ENCODE measurements around the gene ARHGAP26.

ARHGAP26 gene

DNA sequence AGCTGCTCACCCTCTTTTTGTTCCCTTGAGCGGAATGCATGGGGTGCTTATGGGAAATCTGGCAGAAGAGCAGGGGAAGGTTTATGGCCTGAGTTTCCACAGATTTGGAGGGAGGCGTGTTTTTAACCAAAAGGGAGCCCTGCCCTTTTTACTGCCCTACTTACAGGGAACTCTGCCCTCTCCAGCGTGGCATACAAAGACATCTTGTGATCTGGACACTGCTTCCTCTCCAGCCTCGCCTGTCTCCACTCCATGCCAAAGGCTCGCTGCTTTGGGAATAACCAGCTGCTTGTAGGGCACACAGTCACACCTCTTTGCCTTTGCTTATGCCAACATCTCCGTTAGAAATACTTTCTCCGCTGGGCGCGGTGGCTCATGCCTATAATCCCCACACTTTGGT, 314.2 kb downstream of the ARHGAP26 start:
- no peak overlapping the region for H3K9ac ChIP-seq (ENCODE audit: low read length)
- no peak for DNase-seq
- no peak overlapping the region for H3K27ac ChIP-seq (ENCODE audit: low read length, poor library complexity, severe bottlenecking)
- no peak overlapping the region for H3K4ac ChIP-seq (ENCODE audit: low read depth in 1 of 2, low read length in 2 of 2)
- no peaks in the 10 kb centered on the region for H3K36me3 ChIP-seq (ENCODE audit: control insufficient read depth in 1 of 2, insufficient read depth in 2 of 2, low read depth in 1 of 2, low read length in 2 of 2)
- no peak overlapping the region for H4K91ac ChIP-seq (ENCODE audit: low read length)
- no peak overlapping the region for H3K18ac ChIP-seq (ENCODE audit: low read depth in 1 of 2, low read length in 2 of 2)
- H2BK5ac ChIP-seq (ENCODE audit: low read depth, low read length, poor library complexity, severe bottlenecking) = no peak overlapping the region
- H3K79me1 ChIP-seq (replicated peaks; ENCODE audit: low read length, poor library complexity, severe bottlenecking) = peaks cover 2% of the 10 kb centered on the region
- H2AK5ac ChIP-seq (ENCODE audit: low read length, severe bottlenecking) = no peak overlapping the region
- H3K14ac ChIP-seq (ENCODE audit: low read length in 2 of 2) = no peak overlapping the region
- no peak overlapping the region for H3K4me2 ChIP-seq (ENCODE audit: low read length, poor library complexity, severe bottlenecking)
- H3K23ac ChIP-seq (ENCODE audit: low read length in 2 of 2) = no peak overlapping the region
- H2BK15ac ChIP-seq (ENCODE audit: low read depth, poor library complexity, severe bottlenecking) = no peak overlapping the region
- peaks cover 4% of the 10 kb centered on the region for H3K4me1 ChIP-seq (ENCODE audit: control insufficient read depth, insufficient read depth, low read depth, low read length)
- H2AFZ ChIP-seq (ENCODE audit: low read depth, low read length) = no peak overlapping the region
- H2BK120ac ChIP-seq (ENCODE audit: low read depth, low read length) = no peak overlapping the region
- no peak overlapping the region for H2BK12ac ChIP-seq (ENCODE audit: low read length in 2 of 2)
- no peaks in the 10 kb centered on the region for H3K9me3 ChIP-seq (ENCODE audit: control insufficient read depth, low read length)
- H3K27me3 ChIP-seq (ENCODE audit: control insufficient read depth in 1 of 2, insufficient read depth in 1 of 2, low read length in 2 of 2) = no peaks in the 10 kb centered on the region
- no peak overlapping the region for H3K4me3 ChIP-seq (ENCODE audit: insufficient read depth in 1 of 2, low read depth in 1 of 2, low read length in 2 of 2)
- H4K8ac ChIP-seq (ENCODE audit: low read length) = no peak overlapping the region
- WGBS = 91% methylated on average over 9 of the region's 9 CpGs

DNA sequence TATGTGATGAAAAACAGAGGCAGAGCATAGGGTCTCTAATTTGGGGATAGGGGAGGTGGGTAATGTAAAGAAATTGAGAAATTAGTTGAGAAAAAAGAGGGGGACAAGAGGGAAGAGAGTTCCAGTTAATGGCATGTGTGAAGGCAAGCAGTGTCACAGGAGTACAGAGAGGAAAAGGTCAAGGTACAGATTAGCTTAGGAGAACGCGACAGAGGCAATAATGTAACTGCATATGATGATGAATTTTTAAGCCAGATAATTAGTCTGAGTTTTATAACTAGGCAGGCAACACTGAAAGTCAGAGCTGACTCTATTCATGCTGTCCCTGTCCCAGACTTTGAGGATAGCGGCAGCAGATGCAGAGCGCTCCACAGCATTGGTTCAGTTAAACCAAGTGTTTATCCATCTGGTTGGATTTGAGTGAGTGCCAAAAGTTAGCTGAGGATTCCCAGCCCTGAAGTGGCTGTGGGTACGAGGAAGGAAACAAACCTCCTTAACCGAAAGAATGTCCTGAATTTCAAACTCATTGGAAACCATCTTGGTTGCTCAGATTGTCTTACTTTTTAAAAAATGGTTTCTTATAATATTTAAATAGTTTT, 315.2 kb downstream of the ARHGAP26 start:
- Histone ChIP-seq H3K4me1 (ENCODE audit: control insufficient read depth, insufficient read depth, low read depth, low read length) (peaks cover 4% of the 10 kb centered on the region), H3K14ac (ENCODE audit: low read length in 2 of 2) (no peak overlapping the region), H2BK12ac (ENCODE audit: low read length in 2 of 2) (no peak overlapping the region), H3K4me2 (ENCODE audit: low read length, poor library complexity, severe bottlenecking) (no peak overlapping the region), H4K8ac (ENCODE audit: low read length) (no peak overlapping the region), H2BK120ac (ENCODE audit: low read depth, low read length) (no peak overlapping the region), H3K4ac (ENCODE audit: low read depth in 1 of 2, low read length in 2 of 2) (no peak overlapping the region), H3K9me3 (ENCODE audit: control insufficient read depth, low read length) (no peaks in the 10 kb centered on the region), H3K27me3 (ENCODE audit: control insufficient read depth in 1 of 2, insufficient read depth in 1 of 2, low read length in 2 of 2) (no peaks in the 10 kb centered on the region), H3K79me1 (replicated peaks; ENCODE audit: low read length, poor library complexity, severe bottlenecking) (peaks cover under 1% of the 10 kb centered on the region), H2BK15ac (ENCODE audit: low read depth, poor library complexity, severe bottlenecking) (no peak overlapping the region), H2AK5ac (ENCODE audit: low read length, severe bottlenecking) (no peak overlapping the region), H3K9ac (ENCODE audit: low read length) (no peak overlapping the region), H3K4me3 (ENCODE audit: insufficient read depth in 1 of 2, low read depth in 1 of 2, low read length in 2 of 2) (no peak overlapping the region), H3K36me3 (ENCODE audit: control insufficient read depth in 1 of 2, insufficient read depth in 2 of 2, low read depth in 1 of 2, low read length in 2 of 2) (no peaks in the 10 kb centered on the region), H2BK5ac (ENCODE audit: low read depth, low read length, poor library complexity, severe bottlenecking) (no peak overlapping the region), H3K27ac (ENCODE audit: low read length, poor library complexity, severe bottlenecking) (no peak overlapping the region), H2AFZ (ENCODE audit: low read depth, low read length) (no peak overlapping the region), H4K91ac (ENCODE audit: low read length) (no peak overlapping the region), H3K23ac (ENCODE audit: low read length in 2 of 2) (no peak overlapping the region), H3K18ac (ENCODE audit: low read depth in 1 of 2, low read length in 2 of 2) (no peak overlapping the region)
- no peak for DNase-seq
- WGBS = 80% methylated on average over 5 of the region's 6 CpGs

DNA sequence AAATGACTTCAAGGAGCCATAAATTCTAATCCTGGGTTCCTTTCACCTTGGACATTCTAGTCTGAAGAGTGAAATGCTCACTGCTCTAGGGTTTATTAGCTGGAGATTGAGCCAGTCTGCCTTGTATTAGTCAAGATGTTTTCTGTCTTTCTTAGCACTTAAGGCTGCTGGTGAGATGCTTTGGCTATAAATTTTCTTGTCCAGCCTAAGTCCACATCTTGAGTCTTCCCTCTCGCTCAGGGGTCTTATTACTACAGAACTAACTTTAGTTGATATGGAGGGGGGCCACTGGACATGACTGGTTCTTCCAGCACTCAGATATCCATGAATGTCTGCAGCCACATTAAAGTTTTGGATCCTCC, 316.4 kb downstream of the ARHGAP26 start:
- no peak for DNase-seq
- no peak overlapping the region for H2AK5ac ChIP-seq (ENCODE audit: low read length, severe bottlenecking)
- H3K9me3 ChIP-seq (ENCODE audit: control insufficient read depth, low read length) = no peaks in the 10 kb centered on the region
- no peaks in the 10 kb centered on the region for H3K36me3 ChIP-seq (ENCODE audit: control insufficient read depth in 1 of 2, insufficient read depth in 2 of 2, low read depth in 1 of 2, low read length in 2 of 2)
- no peaks in the 10 kb centered on the region for H3K27me3 ChIP-seq (ENCODE audit: control insufficient read depth in 1 of 2, insufficient read depth in 1 of 2, low read length in 2 of 2)
- H3K27ac ChIP-seq (ENCODE audit: low read length, poor library complexity, severe bottlenecking) = peak overlapping the region; percentile 15
- WGBS = 29% methylated on average over 1 of the region's 1 CpG
- no peak overlapping the region for H2BK120ac ChIP-seq (ENCODE audit: low read depth, low read length)
- no peak overlapping the region for H2AFZ ChIP-seq (ENCODE audit: low read depth, low read length)
- H2BK5ac ChIP-seq (ENCODE audit: low read depth, low read length, poor library complexity, severe bottlenecking) = no peak overlapping the region
- H3K23ac ChIP-seq (ENCODE audit: low read length in 2 of 2) = no peak overlapping the region
- no peak overlapping the region for H3K18ac ChIP-seq (ENCODE audit: low read depth in 1 of 2, low read length in 2 of 2)
- no peak overlapping the region for H3K4me2 ChIP-seq (ENCODE audit: low read length, poor library complexity, severe bottlenecking)
- no peak overlapping the region for H3K9ac ChIP-seq (ENCODE audit: low read length)
- H3K4me3 ChIP-seq (ENCODE audit: insufficient read depth in 1 of 2, low read depth in 1 of 2, low read length in 2 of 2) = no peak overlapping the region
- no peak overlapping the region for H3K14ac ChIP-seq (ENCODE audit: low read length in 2 of 2)
- no peak overlapping the region for H4K91ac ChIP-seq (ENCODE audit: low read length)
- peaks cover 4% of the 10 kb centered on the region for H3K4me1 ChIP-seq (ENCODE audit: control insufficient read depth, insufficient read depth, low read depth, low read length)
- peak overlapping the region in 1 of 2 experiments; percentile 6 for H2BK12ac ChIP-seq (ENCODE audit: low read length in 2 of 2)
- H4K8ac ChIP-seq (ENCODE audit: low read length) = no peak overlapping the region
- peak overlapping the region in 1 of 2 experiments; percentile 40 for H3K4ac ChIP-seq (ENCODE audit: low read depth in 1 of 2, low read length in 2 of 2)
- no peak overlapping the region for H2BK15ac ChIP-seq (ENCODE audit: low read depth, poor library complexity, severe bottlenecking)
- H3K79me1 ChIP-seq (replicated peaks; ENCODE audit: low read length, poor library complexity, severe bottlenecking) = no peaks in the 10 kb centered on the region

DNA sequence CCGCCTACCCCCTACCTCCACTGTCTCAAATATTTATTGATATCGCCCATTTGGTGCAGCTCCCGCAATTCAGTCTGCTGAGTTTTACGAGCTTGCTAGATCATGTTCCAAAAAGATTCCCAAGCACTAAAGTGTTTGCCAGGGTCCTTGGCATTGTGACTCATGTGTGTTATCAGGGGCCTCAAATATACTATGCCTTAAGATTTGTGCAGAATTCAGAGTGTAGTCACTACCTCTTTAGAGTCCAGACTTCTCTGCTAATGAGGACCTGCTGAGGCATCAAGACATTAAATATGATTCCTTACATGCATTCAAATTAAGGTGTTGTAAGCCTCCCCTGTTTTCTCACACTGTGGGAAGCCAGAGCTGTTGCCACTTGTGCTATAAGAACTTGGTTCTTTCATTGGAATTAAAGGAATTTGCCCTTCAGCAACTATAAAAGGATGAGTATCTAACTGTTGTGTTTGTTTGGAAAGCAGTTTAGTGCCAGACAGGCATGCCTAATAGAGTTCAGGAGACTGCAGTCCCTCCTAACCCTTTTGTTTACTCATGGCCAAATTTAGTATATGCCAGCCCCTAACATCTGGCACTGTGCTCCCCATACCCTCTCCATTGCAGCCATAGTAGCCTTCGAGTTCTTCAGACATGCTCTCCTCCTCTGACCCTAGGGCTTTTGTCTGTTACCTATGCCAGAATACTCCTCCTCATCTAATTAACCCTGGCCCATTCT, 316.9 kb downstream of the ARHGAP26 start:
- Histone ChIP-seq H3K9me3 (ENCODE audit: control insufficient read depth, low read length) (no peaks in the 10 kb centered on the region), H2AFZ (ENCODE audit: low read depth, low read length) (no peak overlapping the region), H3K4me1 (ENCODE audit: control insufficient read depth, insufficient read depth, low read depth, low read length) (peaks cover 4% of the 10 kb centered on the region), H2BK120ac (ENCODE audit: low read depth, low read length) (no peak overlapping the region), H2AK5ac (ENCODE audit: low read length, severe bottlenecking) (no peak overlapping the region), H4K91ac (ENCODE audit: low read length) (no peak overlapping the region), H3K9ac (ENCODE audit: low read length) (no peak overlapping the region), H4K8ac (ENCODE audit: low read length) (no peak overlapping the region), H2BK15ac (ENCODE audit: low read depth, poor library complexity, severe bottlenecking) (no peak overlapping the region), H3K79me1 (replicated peaks; ENCODE audit: low read length, poor library complexity, severe bottlenecking) (no peaks in the 10 kb centered on the region), H3K18ac (ENCODE audit: low read depth in 1 of 2, low read length in 2 of 2) (no peak overlapping the region), H3K4me3 (ENCODE audit: insufficient read depth in 1 of 2, low read depth in 1 of 2, low read length in 2 of 2) (no peak overlapping the region), H3K4ac (ENCODE audit: low read depth in 1 of 2, low read length in 2 of 2) (peak overlapping the region in 1 of 2 experiments; percentile 40), H3K27me3 (ENCODE audit: control insufficient read depth in 1 of 2, insufficient read depth in 1 of 2, low read length in 2 of 2) (no peaks in the 10 kb centered on the region), H2BK12ac (ENCODE audit: low read length in 2 of 2) (peak overlapping the region in 1 of 2 experiments; percentile 6), H3K36me3 (ENCODE audit: control insufficient read depth in 1 of 2, insufficient read depth in 2 of 2, low read depth in 1 of 2, low read length in 2 of 2) (no peaks in the 10 kb centered on the region), H2BK5ac (ENCODE audit: low read depth, low read length, poor library complexity, severe bottlenecking) (no peak overlapping the region), H3K4me2 (ENCODE audit: low read length, poor library complexity, severe bottlenecking) (no peak overlapping the region), H3K14ac (ENCODE audit: low read length in 2 of 2) (no peak overlapping the region), H3K27ac (ENCODE audit: low read length, poor library complexity, severe bottlenecking) (peak overlapping the region; percentile 61), H3K23ac (ENCODE audit: low read length in 2 of 2) (no peak overlapping the region)
- peak; percentile 57 for DNase-seq
- WGBS = 66% methylated on average over 5 of the region's 5 CpGs
